ENCODE data around the gene NINJ2. TPM values are rescaled to one million over a fixed set of nuclear protein-coding genes. Genes with fewer than 3 reads are reported as not detected.

Gene NINJ2
- polyA plus RNA-seq, 1 of the 3 experiments (the other 2 are of a cell fraction): 0.07 TPM

DNA sequence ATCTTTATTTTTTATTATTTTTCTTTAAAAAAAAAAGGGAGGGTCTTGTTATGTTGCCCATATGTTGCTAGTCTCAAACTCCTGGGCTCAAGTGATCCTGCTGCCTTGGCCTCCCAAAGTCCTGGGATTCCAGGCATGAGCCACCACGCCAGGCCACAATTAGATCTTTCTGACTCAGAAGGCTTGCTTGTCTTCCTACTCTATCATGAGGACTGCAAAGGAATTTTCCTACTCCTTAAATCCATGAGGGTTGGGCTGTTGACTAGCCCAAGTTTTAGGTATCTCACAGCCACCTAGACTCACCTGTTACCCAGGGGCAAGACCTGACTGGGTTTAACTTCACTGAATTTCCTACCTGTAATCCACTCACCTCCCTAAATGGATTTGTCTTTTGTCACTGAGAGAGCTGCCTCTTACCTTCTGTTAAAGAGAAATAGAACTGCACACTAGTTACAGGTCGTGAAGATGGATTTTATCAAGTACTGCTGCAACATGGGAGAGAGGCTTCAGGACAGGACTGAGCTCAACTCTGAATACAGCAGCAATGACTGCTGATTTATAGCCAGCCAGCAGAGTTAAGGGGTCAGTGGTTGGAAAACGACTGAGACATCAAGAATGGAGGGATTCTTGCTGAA, 131.2 kb downstream of the NINJ2 start:
- no peaks in the 10 kb centered on the region; the same call in 1 of the 2 replicates for H3K27me3 ChIP-seq (ENCODE audit: insufficient read depth)
- no peak overlapping the region for H3K4me2 ChIP-seq
- no peaks in the 10 kb centered on the region for H3K79me2 ChIP-seq (ENCODE audit: insufficient read depth)
- DNase-seq: no peak
- no peaks in the 10 kb centered on the region for H4K20me1 ChIP-seq (ENCODE audit: insufficient read depth)
- CTCF ChIA-PET: interaction anchor here (2.8 to 17.8 kb wide), 2 partner anchors 15 to 82 kb away, joined by 25 to 560 read pairs; partner anchors contain the start of gene B4GALNT3
- no peak overlapping the region for H3K27ac ChIP-seq (ENCODE audit: low read depth in 2 of 2, low read length in 1 of 2)
- no peaks in the 10 kb centered on the region for H3K9me3 ChIP-seq
- no peaks in the 10 kb centered on the region for H3F3A ChIP-seq (replicated peaks; ENCODE audit: insufficient read depth)
- no peak overlapping the region for H2AFZ ChIP-seq (ENCODE audit: low read depth)
- H3K9me2 ChIP-seq: no peaks in the 10 kb centered on the region
- no peaks in the 10 kb centered on the region; a peak in 1 of 4 replicates for H3K4me1 ChIP-seq (ENCODE audit: control insufficient read depth in 1 of 2, insufficient read depth in 2 of 2, low read depth in 1 of 2, low read length in 1 of 2)
- TF ChIP-seq TCF12 (IDR thresholded peaks at IDR 0.05) (no peak), POLR2AphosphoS5 (IDR thresholded peaks at IDR 0.05; ENCODE audit: low read depth, low read length) (no peak), SMC3 (IDR thresholded peaks at IDR 0.05; ENCODE audit: low read depth, low read length) (no peak), TAF1 (IDR thresholded peaks at IDR 0.05; ENCODE audit: borderline replicate concordance, low read depth, low read length) (no peak), MEF2A (IDR thresholded peaks at IDR 0.05; ENCODE audit: borderline replicate concordance, low read depth) (no peak), FOXJ3 (CRISPR knock-in tag; IDR thresholded peaks at IDR 0.05) (no peak), FOXM1 (IDR thresholded peaks at IDR 0.05; ENCODE audit: low read depth) (no peak), FOSL2 (IDR thresholded peaks at IDR 0.05; ENCODE audit: borderline replicate concordance, low read depth) (no peak), JUND (IDR thresholded peaks at IDR 0.05) (no peak), NRF1 (IDR thresholded peaks at IDR 0.05; ENCODE audit: low read depth, low read length) (no peak), CHD2 (IDR thresholded peaks at IDR 0.05; ENCODE audit: low read length, partially characterized antibody) (no peak), RAD21 (IDR thresholded peaks at IDR 0.05; ENCODE audit: low read length) (no peak), EP300 (IDR thresholded peaks at IDR 0.05; ENCODE audit: borderline replicate concordance in 1 of 2, low read depth in 1 of 2, low read length in 1 of 2) (no peak)
- TF ChIP-seq, protein P1, sequence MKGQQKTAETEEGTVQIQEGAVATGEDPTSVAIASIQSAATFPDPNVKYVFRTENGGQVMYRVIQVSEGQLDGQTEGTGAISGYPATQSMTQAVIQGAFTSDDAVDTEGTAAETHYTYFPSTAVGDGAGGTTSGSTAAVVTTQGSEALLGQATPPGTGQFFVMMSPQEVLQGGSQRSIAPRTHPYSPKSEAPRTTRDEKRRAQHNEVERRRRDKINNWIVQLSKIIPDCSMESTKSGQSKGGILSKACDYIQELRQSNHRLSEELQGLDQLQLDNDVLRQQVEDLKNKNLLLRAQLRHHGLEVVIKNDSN (IDR thresholded peaks at IDR 0.05; ENCODE audit: borderline replicate concordance, low read depth): no peak
- H3K9ac ChIP-seq: no peak overlapping the region
- H3K4me3 ChIP-seq (ENCODE audit: low read depth in 2 of 2, low read length in 1 of 2): no peak overlapping the region
- POLR2A ChIA-PET: interaction anchor here (0.6 kb wide), 1 partner anchor 1078 kb away, joined by 8 read pairs; no protein-coding TSS in a partner anchor
- H3K36me3 ChIP-seq (replicated peaks in 1 of 2; ENCODE audit: control insufficient read depth in 1 of 2, insufficient read depth in 2 of 2, low read length in 1 of 2): no peaks in the 10 kb centered on the region
- 19% methylated on average over 3 of the region's 3 CpGs for WGBS (ENCODE audit: low lambda C conversion rate)

DNA sequence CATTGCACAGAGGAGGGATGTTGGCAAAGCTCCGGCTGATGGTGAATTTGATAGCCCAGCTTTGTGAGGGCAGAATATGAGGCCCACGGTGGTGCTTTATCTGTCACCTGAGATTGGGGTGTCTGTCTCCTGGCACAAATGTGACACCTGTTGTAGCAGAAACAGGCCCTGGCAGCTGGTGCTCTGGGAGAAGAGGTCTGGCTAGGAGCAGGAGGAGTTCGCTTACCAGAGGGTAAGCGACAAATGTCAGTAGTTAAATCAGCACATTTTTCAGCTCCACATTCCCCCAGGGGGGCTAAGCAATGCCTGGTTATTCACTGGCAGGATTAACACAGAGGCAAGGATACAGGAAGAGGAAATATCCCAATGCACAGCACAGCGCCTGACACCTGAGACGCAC, 132.4 kb downstream of the NINJ2 start:
- no peaks in the 10 kb centered on the region; the same call in 1 of the 2 replicates for H3K27me3 ChIP-seq (ENCODE audit: insufficient read depth)
- no peaks in the 10 kb centered on the region for H3K9me3 ChIP-seq
- H4K20me1 ChIP-seq (ENCODE audit: insufficient read depth): no peaks in the 10 kb centered on the region
- no peak overlapping the region for H3K4me3 ChIP-seq (ENCODE audit: low read depth in 2 of 2, low read length in 1 of 2)
- no peaks in the 10 kb centered on the region for H3K9me2 ChIP-seq
- no peak overlapping the region for H3K4me2 ChIP-seq
- no peaks in the 10 kb centered on the region; a peak in 1 of 4 replicates for H3K4me1 ChIP-seq (ENCODE audit: control insufficient read depth in 1 of 2, insufficient read depth in 2 of 2, low read depth in 1 of 2, low read length in 1 of 2)
- H3K36me3 ChIP-seq (replicated peaks in 1 of 2; ENCODE audit: control insufficient read depth in 1 of 2, insufficient read depth in 2 of 2, low read length in 1 of 2): no peaks in the 10 kb centered on the region
- H3K79me2 ChIP-seq (ENCODE audit: insufficient read depth): no peaks in the 10 kb centered on the region
- no peak overlapping the region for H3K27ac ChIP-seq (ENCODE audit: low read depth in 2 of 2, low read length in 1 of 2)
- TF ChIP-seq RXRA (IDR thresholded peaks at IDR 0.05; ENCODE audit: borderline replicate concordance, low read depth) (no peak), POLR2AphosphoS5 (IDR thresholded peaks at IDR 0.05; ENCODE audit: low read depth, low read length) (no peak), GATA2 (CRISPR knock-in tag; IDR thresholded peaks at IDR 0.05) (no peak), RFX5 (IDR thresholded peaks at IDR 0.05; ENCODE audit: low read length) (no peak), SMC3 (IDR thresholded peaks at IDR 0.05; ENCODE audit: low read depth, low read length) (no peak), TEAD4 (IDR thresholded peaks at IDR 0.05; ENCODE audit: borderline replicate concordance, insufficient read depth) (no peak)
- TF ChIP-seq, protein P2, sequence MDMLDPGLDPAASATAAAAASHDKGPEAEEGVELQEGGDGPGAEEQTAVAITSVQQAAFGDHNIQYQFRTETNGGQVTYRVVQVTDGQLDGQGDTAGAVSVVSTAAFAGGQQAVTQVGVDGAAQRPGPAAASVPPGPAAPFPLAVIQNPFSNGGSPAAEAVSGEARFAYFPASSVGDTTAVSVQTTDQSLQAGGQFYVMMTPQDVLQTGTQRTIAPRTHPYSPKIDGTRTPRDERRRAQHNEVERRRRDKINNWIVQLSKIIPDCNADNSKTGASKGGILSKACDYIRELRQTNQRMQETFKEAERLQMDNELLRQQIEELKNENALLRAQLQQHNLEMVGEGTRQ (IDR thresholded peaks at IDR 0.05; ENCODE audit: borderline replicate concordance, low read depth, low read length): no peak
- WGBS (ENCODE audit: low lambda C conversion rate): 75% methylated on average over 6 of the region's 6 CpGs
- DNase-seq: no peak
- ChIA-PET POLR2A (no interaction called here), CTCF (interaction anchor here (0.9 to 2.2 kb wide), 5 partner anchors 16 to 89 kb away, joined by 3 to 8 read pairs (median 3); no protein-coding TSS in a partner anchor)
- no peaks in the 10 kb centered on the region for H3F3A ChIP-seq (replicated peaks; ENCODE audit: insufficient read depth)
- H3K9ac ChIP-seq: no peak overlapping the region
- no peak overlapping the region for H2AFZ ChIP-seq (ENCODE audit: low read depth)
